Astrocyte (in vitro differentiated cells and primary cell): ENCODE measurements around the gene BABAM1. TPM values are rescaled to one million over a fixed set of nuclear protein-coding genes. Genes with fewer than 3 reads are reported as not detected.

Experiments
- DNase-seq: peaks from one replicate; pipeline ENCODE4 v3.0.0-alpha.2; 2010; ENCODE audit warnings: low read depth
- FAIRE-seq: peaks from 2 replicates; lab custom pipeline; 2011; peaks lifted over from hg19 to GRCh38; lab: Jason Lieb, UNC
- H2AFZ ChIP-seq: 2 replicates; pipeline ENCODE4 v1.6.0; 2012; ENCODE audit warnings: low read depth, low read length, inconsistent platforms
- H3K27ac ChIP-seq: 2 replicates; pipeline ENCODE4 v1.5.1; 2011; ENCODE audit warnings: low read depth, low read length, inconsistent platforms
- H3K27me3 ChIP-seq: 2 replicates; pipeline ENCODE4 v1.6.0; 2011; ENCODE audit warnings: low read length, inconsistent platforms; ENCODE audit not compliant: insufficient read depth
- H3K36me3 ChIP-seq: 2 replicates; pipeline ENCODE4 v1.5.1; 2011; ENCODE audit warnings: low read length, inconsistent platforms; ENCODE audit not compliant: insufficient read depth
- H3K4me1 ChIP-seq: 2 replicates; pipeline ENCODE4 v1.5.1; 2011; ENCODE audit warnings: low read length, inconsistent platforms; ENCODE audit not compliant: insufficient read depth
- H3K4me2 ChIP-seq: 2 replicates; pipeline ENCODE4 v1.6.0; 2012; ENCODE audit warnings: low read length, inconsistent platforms
- H3K4me3 ChIP-seq: 2 replicates; pipeline ENCODE4 v1.5.1; 2011; ENCODE audit warnings: low read depth, mild to moderate bottlenecking, low read length, inconsistent platforms; ENCODE audit not compliant: insufficient read depth
- H3K79me2 ChIP-seq: 2 replicates; pipeline ENCODE4 v1.6.0; 2012; ENCODE audit warnings: mild to moderate bottlenecking, low read length, inconsistent platforms; ENCODE audit not compliant: insufficient read depth
- H3K9ac ChIP-seq: 2 replicates; pipeline ENCODE4 v1.6.0; 2012; ENCODE audit warnings: mild to moderate bottlenecking, low read length, inconsistent platforms
- H3K9me3 ChIP-seq: 2 replicates; pipeline ENCODE4 v1.5.1; 2012; ENCODE audit warnings: low read depth, mild to moderate bottlenecking, low read length, inconsistent platforms; ENCODE audit not compliant: insufficient read depth
- H4K20me1 ChIP-seq: 2 replicates; pipeline ENCODE4 v1.6.0; 2012; ENCODE audit warnings: low read length, inconsistent platforms; ENCODE audit not compliant: insufficient read depth
- H3K27ac Mint-ChIP-seq: one replicate; pipeline ENCODE4 v1.8.0; 2021; ENCODE audit warnings: mild to moderate bottlenecking, mixed read lengths; ENCODE audit not compliant: unreplicated experiment
- H3K27me3 Mint-ChIP-seq: one replicate; pipeline ENCODE4 v1.8.0; 2021; ENCODE audit warnings: low read depth, mixed read lengths; ENCODE audit not compliant: unreplicated experiment
- H3K36me3 Mint-ChIP-seq: one replicate; pipeline ENCODE4 v1.8.0; 2021; ENCODE audit warnings: low read depth, mixed read lengths; ENCODE audit not compliant: unreplicated experiment
- H3K4me1 Mint-ChIP-seq: one replicate; pipeline ENCODE4 v1.8.0; 2021; ENCODE audit warnings: low read depth, mixed read lengths; ENCODE audit not compliant: unreplicated experiment
- H3K4me3 Mint-ChIP-seq: one replicate; pipeline ENCODE4 v1.8.0; 2021; ENCODE audit warnings: mild to moderate bottlenecking, moderate library complexity, mixed read lengths; ENCODE audit not compliant: unreplicated experiment
- H3K9me3 Mint-ChIP-seq: one replicate; pipeline ENCODE4 v1.8.0; 2021; ENCODE audit warnings: mild to moderate bottlenecking, mixed read lengths; ENCODE audit not compliant: unreplicated experiment
- EZH2 ChIP-seq: IDR thresholded peaks from 2 replicates; pipeline ENCODE4 v1.6.1; 2012; ENCODE audit warnings: mild to moderate bottlenecking, low read length, inconsistent platforms; ENCODE audit not compliant: insufficient read depth
- total RNA-seq: library from RNA; stranded (reverse); gene quantifications from 2 replicates; pipeline ENCODE4 v1.2.1, GENCODE V29; 2021
- TF ChIP-seq, protein P1 (sequence below): IDR thresholded peaks from 2 replicates; pipeline ENCODE4 v1.5.1; 2011; ENCODE audit warnings: low read depth, mild to moderate bottlenecking, inconsistent platforms, low read length, moderate library complexity; ENCODE audit not compliant: insufficient read depth

BABAM1 gene
- total RNA-seq, 1 donor from 2014 or later = 112 TPM

- H3K79me2 ChIP-seq = peaks cover 32% of the 10 kb centered on the region
- no peak overlapping the region for H3K4me3 ChIP-seq
- peaks cover 13% of the 10 kb centered on the region for H3K36me3 Mint-ChIP-seq
- H3K4me1 ChIP-seq = peaks cover 19% of the 10 kb centered on the region
- peak overlapping the region; percentile 95 for H3K4me3 Mint-ChIP-seq
- FAIRE-seq = no peak
- peak overlapping the region; percentile 75 for H3K27ac Mint-ChIP-seq
- H3K9me3 ChIP-seq = no peaks in the 10 kb centered on the region
- peaks cover 29% of the 10 kb centered on the region for H4K20me1 ChIP-seq
- no peaks in the 10 kb centered on the region for H3K27me3 ChIP-seq
- TF ChIP-seq EZH2 = no peak
- TF ChIP-seq, protein P1, sequence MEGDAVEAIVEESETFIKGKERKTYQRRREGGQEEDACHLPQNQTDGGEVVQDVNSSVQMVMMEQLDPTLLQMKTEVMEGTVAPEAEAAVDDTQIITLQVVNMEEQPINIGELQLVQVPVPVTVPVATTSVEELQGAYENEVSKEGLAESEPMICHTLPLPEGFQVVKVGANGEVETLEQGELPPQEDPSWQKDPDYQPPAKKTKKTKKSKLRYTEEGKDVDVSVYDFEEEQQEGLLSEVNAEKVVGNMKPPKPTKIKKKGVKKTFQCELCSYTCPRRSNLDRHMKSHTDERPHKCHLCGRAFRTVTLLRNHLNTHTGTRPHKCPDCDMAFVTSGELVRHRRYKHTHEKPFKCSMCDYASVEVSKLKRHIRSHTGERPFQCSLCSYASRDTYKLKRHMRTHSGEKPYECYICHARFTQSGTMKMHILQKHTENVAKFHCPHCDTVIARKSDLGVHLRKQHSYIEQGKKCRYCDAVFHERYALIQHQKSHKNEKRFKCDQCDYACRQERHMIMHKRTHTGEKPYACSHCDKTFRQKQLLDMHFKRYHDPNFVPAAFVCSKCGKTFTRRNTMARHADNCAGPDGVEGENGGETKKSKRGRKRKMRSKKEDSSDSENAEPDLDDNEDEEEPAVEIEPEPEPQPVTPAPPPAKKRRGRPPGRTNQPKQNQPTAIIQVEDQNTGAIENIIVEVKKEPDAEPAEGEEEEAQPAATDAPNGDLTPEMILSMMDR = no peak
- no peaks in the 10 kb centered on the region for H3K36me3 ChIP-seq
- DNase-seq = no peak
- peak overlapping the region; percentile 96 for H3K4me2 ChIP-seq
- no peak overlapping the region for H3K9ac ChIP-seq
- peaks cover 16% of the 10 kb centered on the region for H3K4me1 Mint-ChIP-seq
- H2AFZ ChIP-seq = no peak overlapping the region
- no peaks in the 10 kb centered on the region for H3K9me3 Mint-ChIP-seq
- H3K27me3 Mint-ChIP-seq = no peaks in the 10 kb centered on the region
- no peak overlapping the region for H3K27ac ChIP-seq
Measured at GRCh38 chr19:17242431-17243208, 24.6 kb upstream of the BABAM1 start.

DNA sequence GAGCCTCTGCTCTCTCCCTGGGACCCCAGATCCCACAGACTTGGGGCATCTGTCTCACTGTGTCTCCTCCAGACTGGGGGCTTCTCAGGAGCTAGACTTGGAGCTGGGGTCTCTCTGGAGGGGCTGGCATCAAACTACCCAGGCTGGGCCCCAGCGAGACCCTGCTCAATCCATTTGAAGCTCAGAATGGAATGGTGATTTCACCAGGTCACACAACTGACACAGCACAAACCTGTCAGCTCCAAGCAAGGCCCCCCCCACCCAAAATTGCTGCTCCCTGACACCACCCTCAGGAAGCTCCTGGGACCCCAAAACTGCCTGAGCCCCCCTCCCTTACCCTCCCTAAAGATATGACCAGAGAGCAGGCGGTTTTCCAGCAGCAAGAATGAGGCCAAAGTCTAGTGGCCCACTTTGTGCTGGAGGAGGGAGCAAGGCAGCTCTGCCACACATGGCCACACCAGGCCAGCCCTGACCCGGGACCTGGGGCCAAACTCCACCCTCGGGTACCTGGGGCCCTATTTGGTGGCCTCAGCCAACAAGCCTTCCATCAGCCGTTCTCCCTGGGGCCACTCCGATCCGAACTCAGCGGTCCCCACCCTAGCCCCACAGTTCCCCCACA, 23.9 kb upstream of the BABAM1 start:
- peak overlapping the region; percentile 79 for H3K9ac ChIP-seq
- Mint-ChIP-seq H3K4me3 (peak overlapping the region; percentile 95), H3K36me3 (peaks cover 9% of the 10 kb centered on the region), H3K27me3 (no peaks in the 10 kb centered on the region), H3K9me3 (no peaks in the 10 kb centered on the region), H3K27ac (peak overlapping the region; percentile 75), H3K4me1 (peaks cover 16% of the 10 kb centered on the region)
- H4K20me1 ChIP-seq = peaks cover 29% of the 10 kb centered on the region
- DNase-seq = no peak
- H3K9me3 ChIP-seq = no peaks in the 10 kb centered on the region
- no peak for FAIRE-seq
- no peak overlapping the region for H3K27ac ChIP-seq
- no peak overlapping the region for H2AFZ ChIP-seq
- H3K79me2 ChIP-seq = peaks cover 32% of the 10 kb centered on the region
- H3K4me3 ChIP-seq = peak overlapping the region; percentile 74
- H3K4me1 ChIP-seq = peaks cover 19% of the 10 kb centered on the region
- H3K36me3 ChIP-seq = no peaks in the 10 kb centered on the region
- H3K4me2 ChIP-seq = peak overlapping the region; percentile 96
- H3K27me3 ChIP-seq = no peaks in the 10 kb centered on the region
- TF ChIP-seq EZH2 = no peak
- TF ChIP-seq, protein P1 = no peak
